Activated T-cell treated with anti-CD3 and anti-CD28 coated beads, Interleukin-2, amount 50 U/mL, for 72 hours (primary cell): ENCODE measurements around the gene MRPL1. TPM values are rescaled to one million over a fixed set of nuclear protein-coding genes. Genes with fewer than 3 reads are reported as not detected.

Source experiments
- ATAC-seq, 2 donors: fragments of 150-1000 bp; cut with Tn5 transposase; replicated peaks in 1 of 2; 2 replicates each; pipeline ENCODE4 v1.10.0; 2021; ENCODE audit warnings: moderate library complexity in 2 of 2, mild to moderate bottlenecking in 1 of 2
- DNase-seq, 2 donors: peaks; one replicate each; pipeline ENCODE4 v3.0.0; 2021 to 2022; ENCODE audit warnings: mixed read lengths in 1 of 2
- H3K27ac Mint-ChIP-seq: one replicate; pipeline ENCODE4 v1.8.0; 2022; ENCODE audit warnings: mild to moderate bottlenecking, moderate library complexity, mixed read lengths
- H3K27me3 Mint-ChIP-seq: one replicate; pipeline ENCODE4 v1.8.0; 2022; ENCODE audit warnings: low read depth, mixed read lengths
- H3K36me3 Mint-ChIP-seq, 2 donors: one replicate each; pipeline ENCODE4 v1.8.0; 2022; ENCODE audit warnings: mixed read lengths in 2 of 2, mild to moderate bottlenecking in 1 of 2; ENCODE audit not compliant: insufficient read depth in 2 of 2
- H3K4me1 Mint-ChIP-seq: one replicate; pipeline ENCODE4 v1.8.0; 2022; ENCODE audit warnings: low read depth, mixed read lengths
- H3K4me3 Mint-ChIP-seq, 2 donors: one replicate each; pipeline ENCODE4 v1.8.0; 2022; ENCODE audit warnings: mild to moderate bottlenecking in 2 of 2, mixed read lengths in 2 of 2, moderate library complexity in 2 of 2
- H3K9me3 Mint-ChIP-seq, 2 donors: one replicate each; pipeline ENCODE4 v1.8.0; 2022; ENCODE audit warnings: mixed read lengths in 2 of 2
- total RNA-seq, 2 donors: library from RNA; stranded (reverse); gene quantifications; one replicate each; pipeline ENCODE4 v1.2.3, GENCODE V29; 2022

Gene MRPL1
- total RNA-seq, 2 donors from 2014 or later, result 39.3 to 76.8 TPM

GRCh38 chr4:77910676-77911075 is 48.0 kb downstream of the MRPL1 start:
- no peaks in the 10 kb centered on the region for H3K27me3 Mint-ChIP-seq
- H3K27ac Mint-ChIP-seq, result no peak overlapping the region
- ATAC-seq (no peak), DNase-seq (no peak)
- H3K4me3 Mint-ChIP-seq, result no peak overlapping the region
- H3K9me3 Mint-ChIP-seq, result no peaks in the 10 kb centered on the region
- H3K4me1 Mint-ChIP-seq, result no peaks in the 10 kb centered on the region
- H3K36me3 Mint-ChIP-seq, result peaks cover 13 to 47% of the 10 kb centered on the region in 2 donors

- Mint-ChIP-seq H3K27me3 (no peaks in the 10 kb centered on the region), H3K4me3 (no peak overlapping the region), H3K4me1 (no peaks in the 10 kb centered on the region), H3K9me3 (no peaks in the 10 kb centered on the region), H3K27ac (no peak overlapping the region), H3K36me3 (peaks cover 10 to 43% of the 10 kb centered on the region in 2 donors)
- ATAC-seq (no peak), DNase-seq (no peak)
Observed at GRCh38 chr4:77911091-77911490, 48.5 kb downstream of the MRPL1 start.

- H3K4me1 Mint-ChIP-seq, result no peaks in the 10 kb centered on the region
- no peak overlapping the region for H3K4me3 Mint-ChIP-seq
- no peaks in the 10 kb centered on the region for H3K27me3 Mint-ChIP-seq
- H3K9me3 Mint-ChIP-seq, result no peaks in the 10 kb centered on the region
- H3K27ac Mint-ChIP-seq, result no peak overlapping the region
- no peak for ATAC-seq
- no peak for DNase-seq
- peaks cover 10 to 38% of the 10 kb centered on the region in 2 donors for H3K36me3 Mint-ChIP-seq
Observed at GRCh38 chr4:77911842-77912450, 49.3 kb downstream of the MRPL1 start.

GRCh38 chr4:77913348-77913747 is 50.7 kb downstream of the MRPL1 start:
- Mint-ChIP-seq H3K27ac (no peak overlapping the region), H3K4me3 (no peak overlapping the region), H3K36me3 (peaks cover 11 to 32% of the 10 kb centered on the region in 2 donors), H3K9me3 (no peaks in the 10 kb centered on the region), H3K4me1 (no peaks in the 10 kb centered on the region), H3K27me3 (no peaks in the 10 kb centered on the region)
- DNase-seq (no peak), ATAC-seq (no peak)

GRCh38 chr4:77917075-77917474 is 54.4 kb downstream of the MRPL1 start:
- DNase-seq, result no peak
- no peak for ATAC-seq
- Mint-ChIP-seq H3K4me1 (no peaks in the 10 kb centered on the region), H3K9me3 (no peaks in the 10 kb centered on the region), H3K27me3 (no peaks in the 10 kb centered on the region), H3K36me3 (peaks cover 9 to 12% of the 10 kb centered on the region in 2 donors), H3K27ac (no peak overlapping the region), H3K4me3 (no peak overlapping the region)

- H3K36me3 Mint-ChIP-seq, result peaks cover 10 to 15% of the 10 kb centered on the region in 2 donors
- H3K4me3 Mint-ChIP-seq, result no peak overlapping the region
- H3K27ac Mint-ChIP-seq, result no peak overlapping the region
- no peak for ATAC-seq
- peaks cover 0 to 2% of the 10 kb centered on the region in 2 donors for H3K9me3 Mint-ChIP-seq
- H3K27me3 Mint-ChIP-seq, result no peaks in the 10 kb centered on the region
- H3K4me1 Mint-ChIP-seq, result no peaks in the 10 kb centered on the region
- no peak for DNase-seq
Observed at GRCh38 chr4:77917601-77918000, 55.0 kb downstream of the MRPL1 start.

GRCh38 chr4:77920371-77920770 is 57.7 kb downstream of the MRPL1 start:
- Mint-ChIP-seq H3K27ac (no peak overlapping the region), H3K4me3 (no peak overlapping the region), H3K4me1 (no peaks in the 10 kb centered on the region), H3K9me3 (peaks cover 2 to 3% of the 10 kb centered on the region in 2 donors), H3K36me3 (peaks cover 8 to 28% of the 10 kb centered on the region in 2 donors), H3K27me3 (no peaks in the 10 kb centered on the region)
- no peak for DNase-seq
- ATAC-seq, result no peak

- no peak for DNase-seq
- Mint-ChIP-seq H3K9me3 (peaks cover 2 to 7% of the 10 kb centered on the region in 2 donors), H3K4me3 (no peak overlapping the region), H3K27me3 (no peaks in the 10 kb centered on the region), H3K4me1 (no peaks in the 10 kb centered on the region), H3K36me3 (peaks cover 10 to 36% of the 10 kb centered on the region in 2 donors), H3K27ac (no peak overlapping the region)
- no peak for ATAC-seq
Observed at GRCh38 chr4:77921701-77922100, 59.1 kb downstream of the MRPL1 start.

- Mint-ChIP-seq H3K4me1 (no peaks in the 10 kb centered on the region), H3K9me3 (peaks cover 2 to 7% of the 10 kb centered on the region in 2 donors), H3K36me3 (peaks cover 13 to 39% of the 10 kb centered on the region in 2 donors), H3K27ac (no peak overlapping the region), H3K4me3 (no peak overlapping the region), H3K27me3 (no peaks in the 10 kb centered on the region)
- ATAC-seq (no peak), DNase-seq (no peak)
Observed at GRCh38 chr4:77922158-77923094, 59.8 kb downstream of the MRPL1 start.

- no peak for DNase-seq
- ATAC-seq, result no peak
- Mint-ChIP-seq H3K4me1 (no peaks in the 10 kb centered on the region), H3K27me3 (no peaks in the 10 kb centered on the region), H3K27ac (peak overlapping the region; percentile 15), H3K9me3 (peaks cover 2 to 5% of the 10 kb centered on the region in 2 donors), H3K4me3 (no peak overlapping the region), H3K36me3 (peaks cover 10 to 35% of the 10 kb centered on the region in 2 donors)
Observed at GRCh38 chr4:77927991-77928925, 65.6 kb downstream of the MRPL1 start.

GRCh38 chr4:77930154-77930639 is 67.6 kb downstream of the MRPL1 start:
- no peak for DNase-seq
- H3K27ac Mint-ChIP-seq, result no peak overlapping the region
- H3K27me3 Mint-ChIP-seq, result no peaks in the 10 kb centered on the region
- ATAC-seq, result no peak
- H3K4me1 Mint-ChIP-seq, result no peaks in the 10 kb centered on the region
- H3K4me3 Mint-ChIP-seq, result no peak overlapping the region
- peaks cover 14 to 29% of the 10 kb centered on the region in 2 donors for H3K36me3 Mint-ChIP-seq
- H3K9me3 Mint-ChIP-seq, result peaks cover 0 to 7% of the 10 kb centered on the region in 2 donors

- peaks cover 0 to 4% of the 10 kb centered on the region in 2 donors for H3K9me3 Mint-ChIP-seq
Observed at GRCh38 chr4:77930876-77931275, 68.2 kb downstream of the MRPL1 start.

More at GRCh38 chr4:77930876-77931275, 68.2 kb downstream of the MRPL1 start:
- Mint-ChIP-seq H3K27ac (no peak overlapping the region), H3K27me3 (no peaks in the 10 kb centered on the region), H3K4me1 (no peaks in the 10 kb centered on the region), H3K36me3 (peaks cover 14 to 23% of the 10 kb centered on the region in 2 donors), H3K4me3 (no peak overlapping the region)
- ATAC-seq (no peak), DNase-seq (no peak)
